PC-3 (cell line): ENCODE results near the gene ADORA2B. TPM values are rescaled to one million over a fixed set of nuclear protein-coding genes. Genes with fewer than 3 reads are reported as not detected.

ENCODE experiments used
- ATAC-seq: fragments of 200-7000 bp; cut with Tn5 transposase; 2 replicates; pipeline ENCODE4 v1.9.1; 2020; ENCODE audit warnings: mild to moderate bottlenecking, moderate library complexity
- BruUV-seq: library from RNA; stranded (reverse); fragments of 400-500 nt; replicated peaks from 2 replicates; lab custom pipeline; 2021; lab: Mats Ljungman, UMichigan
- CTCF ChIA-PET: fragments of 300-600 bp; sonication (Branson Sonifier 250); formaldehyde crosslinking; loops from one replicate; lab custom pipeline; 2022; ENCODE audit warnings: antibody characterized with exemption; lab: Charles Lee
- POLR2A ChIA-PET: fragments of 300-600 bp; sonication (Branson Sonifier 250); formaldehyde crosslinking; loops from one replicate; lab custom pipeline; 2022; ENCODE audit warnings: antibody characterized with exemption; ENCODE audit not compliant: unreplicated experiment; lab: Charles Lee
- DNase-seq: peaks from one replicate; pipeline ENCODE4 v3.0.0-alpha.2; 2015
- H2AFZ ChIP-seq: fragments of 300-600 bp; sonication (generic); 2 replicates; pipeline ENCODE4 v1.6.0; 2016; ENCODE audit warnings: antibody characterized with exemption, low read length
- H3F3A ChIP-seq: fragments of 300-600 bp; sonication (generic); one replicate; pipeline ENCODE4 v1.6.0; 2017; ENCODE audit warnings: antibody characterized with exemption, low read length, control low read depth, mild to moderate bottlenecking; ENCODE audit not compliant: unreplicated experiment
- H3K27ac ChIP-seq: fragments of 300-600 bp; sonication (generic); 2 replicates; pipeline ENCODE4 v1.5.1; 2016; ENCODE audit warnings: mild to moderate bottlenecking, low read length
- H3K27me3 ChIP-seq: fragments of 300-600 bp; sonication (generic); 2 replicates; pipeline ENCODE4 v1.6.1; 2016; ENCODE audit warnings: low read length, mixed read lengths
- H3K36me3 ChIP-seq: fragments of 300-600 bp; sonication (generic); 2 replicates; pipeline ENCODE4 v1.6.1; 2016; ENCODE audit warnings: low read depth, mixed run types, low read length, mixed read lengths
- H3K4me1 ChIP-seq: fragments of 300-600 bp; sonication (generic); 2 replicates; pipeline ENCODE4 v1.5.1; 2016; ENCODE audit warnings: low read length; ENCODE audit not compliant: insufficient read depth
- H3K4me2 ChIP-seq: fragments of 300-600 bp; sonication (generic); 2 replicates; pipeline ENCODE4 v1.6.0; 2016; ENCODE audit warnings: low read length
- H3K4me3 ChIP-seq: fragments of 300-600 bp; sonication (generic); 2 replicates; pipeline ENCODE4 v1.5.1; 2016; ENCODE audit warnings: mild to moderate bottlenecking, low read length, mixed read lengths
- H3K79me2 ChIP-seq: fragments of 300-600 bp; sonication (generic); 2 replicates; pipeline ENCODE4 v1.6.1; 2017; ENCODE audit warnings: low read length, mixed read lengths
- H3K9ac ChIP-seq: fragments of 300-600 bp; sonication (generic); 2 replicates; pipeline ENCODE4 v1.6.0; 2016; ENCODE audit warnings: mild to moderate bottlenecking, low read length
- H3K9me2 ChIP-seq: fragments of 300-600 bp; sonication (generic); replicated peaks from 2 replicates; pipeline ENCODE4 v1.6.1; 2016; ENCODE audit warnings: mixed run types, low read length, mixed read lengths
- H3K9me3 ChIP-seq: fragments of 300-600 bp; sonication (generic); 2 replicates; pipeline ENCODE4 v1.6.1; 2016; ENCODE audit warnings: low read length, mixed read lengths
- H4K20me1 ChIP-seq: fragments of 300-600 bp; sonication (generic); 2 replicates; pipeline ENCODE4 v1.6.1; 2016; ENCODE audit warnings: low read length, mixed read lengths
- EZH2 ChIP-seq: fragments of 300-600 bp; sonication (generic); IDR thresholded peaks from one replicate; pipeline ENCODE4 v1.6.1; 2017; ENCODE audit warnings: antibody characterized with exemption, mild to moderate bottlenecking, low read length; ENCODE audit not compliant: unreplicated experiment
- EZH2phosphoT487 ChIP-seq: fragments of 300-600 bp; sonication (generic); IDR thresholded peaks from 2 replicates; pipeline ENCODE4 v1.6.1; 2018; ENCODE audit warnings: mild to moderate bottlenecking, antibody characterized with exemption, low read length, borderline replicate concordance
- intact Hi-C: fragments of 100-400 bp; cut with micrococcal nuclease; formaldehyde crosslinking; loops from 2 replicates; pipeline ENCODE4 v1.9.0; 2023
- total RNA-seq: library from RNA; depleted of rRNA; stranded (reverse); fragments of >200 nt; gene quantifications from 2 replicates; pipeline ENCODE4 v1.2.3, GENCODE V29; 2014
- TF ChIP-seq, protein P1 (sequence below): fragments of 300-600 bp; sonication (generic); conservative IDR thresholded peaks from 2 replicates; pipeline ENCODE4 v1.5.1; 2017; ENCODE audit warnings: antibody characterized with exemption, low read depth, mild to moderate bottlenecking, low read length

ADORA2B gene
- total RNA-seq, 1 experiment from 2014 or later, result 118 TPM

DNA sequence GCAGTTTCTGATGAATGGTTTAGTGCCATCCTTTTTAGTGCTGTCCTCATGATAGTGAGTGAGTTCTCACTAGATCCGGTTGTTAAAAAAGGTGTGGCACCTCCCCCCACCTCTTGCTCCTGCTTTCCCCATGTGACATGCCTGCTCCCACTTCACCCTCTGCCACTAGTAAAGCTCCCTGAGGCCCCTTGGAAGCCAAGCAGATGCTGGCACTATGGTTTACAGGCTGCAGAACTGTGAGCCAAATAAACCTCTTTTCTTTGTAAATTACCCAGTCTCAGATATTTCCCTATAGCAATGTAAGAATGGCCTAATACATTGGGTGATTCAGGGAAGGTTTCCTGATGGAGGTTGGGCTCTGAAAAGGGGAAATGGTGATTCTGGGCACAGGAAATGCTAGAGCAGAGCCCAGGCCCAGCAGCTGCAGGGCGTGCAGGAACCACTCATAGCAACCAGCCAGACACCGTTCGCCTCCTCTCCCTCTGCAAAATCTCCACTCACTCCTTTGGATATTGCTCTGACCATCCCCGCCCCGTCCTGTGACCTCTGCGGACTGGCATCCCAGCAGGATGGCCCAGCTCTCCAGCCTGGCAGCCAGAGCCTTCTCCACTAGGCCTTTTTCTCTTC, 2.6 kb upstream of the ADORA2B start:
- H2AFZ ChIP-seq, result peak overlapping the region; percentile 58
- BruUV-seq, result no TSS peak
- H3F3A ChIP-seq, result peaks cover 10% of the 10 kb centered on the region
- H3K9ac ChIP-seq, result peak overlapping the region; percentile 48
- no peaks in the 10 kb centered on the region for H3K27me3 ChIP-seq
- no peaks in the 10 kb centered on the region for H3K36me3 ChIP-seq
- H3K79me2 ChIP-seq, result peaks cover 23% of the 10 kb centered on the region
- ATAC-seq (no peak), DNase-seq (peak; percentile 52)
- no peaks in the 10 kb centered on the region for H4K20me1 ChIP-seq
- ChIA-PET POLR2A (interaction anchor here (0.5 kb wide), 1 partner anchor 59 kb away, joined by 4 read pairs; no protein-coding TSS in a partner anchor), CTCF (no interaction called here)
- peak overlapping the region; percentile 85 for H3K27ac ChIP-seq
- H3K9me3 ChIP-seq, result no peaks in the 10 kb centered on the region
- intact Hi-C loops, result no loop called here
- no peak overlapping the region for H3K4me3 ChIP-seq
- H3K4me1 ChIP-seq, result peaks cover 45% of the 10 kb centered on the region
- no peaks in the 10 kb centered on the region for H3K9me2 ChIP-seq
- H3K4me2 ChIP-seq, result peak overlapping the region; percentile 64
- TF ChIP-seq EZH2phosphoT487 (no peak), EZH2 (no peak)
- TF ChIP-seq, protein P1, sequence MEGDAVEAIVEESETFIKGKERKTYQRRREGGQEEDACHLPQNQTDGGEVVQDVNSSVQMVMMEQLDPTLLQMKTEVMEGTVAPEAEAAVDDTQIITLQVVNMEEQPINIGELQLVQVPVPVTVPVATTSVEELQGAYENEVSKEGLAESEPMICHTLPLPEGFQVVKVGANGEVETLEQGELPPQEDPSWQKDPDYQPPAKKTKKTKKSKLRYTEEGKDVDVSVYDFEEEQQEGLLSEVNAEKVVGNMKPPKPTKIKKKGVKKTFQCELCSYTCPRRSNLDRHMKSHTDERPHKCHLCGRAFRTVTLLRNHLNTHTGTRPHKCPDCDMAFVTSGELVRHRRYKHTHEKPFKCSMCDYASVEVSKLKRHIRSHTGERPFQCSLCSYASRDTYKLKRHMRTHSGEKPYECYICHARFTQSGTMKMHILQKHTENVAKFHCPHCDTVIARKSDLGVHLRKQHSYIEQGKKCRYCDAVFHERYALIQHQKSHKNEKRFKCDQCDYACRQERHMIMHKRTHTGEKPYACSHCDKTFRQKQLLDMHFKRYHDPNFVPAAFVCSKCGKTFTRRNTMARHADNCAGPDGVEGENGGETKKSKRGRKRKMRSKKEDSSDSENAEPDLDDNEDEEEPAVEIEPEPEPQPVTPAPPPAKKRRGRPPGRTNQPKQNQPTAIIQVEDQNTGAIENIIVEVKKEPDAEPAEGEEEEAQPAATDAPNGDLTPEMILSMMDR, result no peak

DNA sequence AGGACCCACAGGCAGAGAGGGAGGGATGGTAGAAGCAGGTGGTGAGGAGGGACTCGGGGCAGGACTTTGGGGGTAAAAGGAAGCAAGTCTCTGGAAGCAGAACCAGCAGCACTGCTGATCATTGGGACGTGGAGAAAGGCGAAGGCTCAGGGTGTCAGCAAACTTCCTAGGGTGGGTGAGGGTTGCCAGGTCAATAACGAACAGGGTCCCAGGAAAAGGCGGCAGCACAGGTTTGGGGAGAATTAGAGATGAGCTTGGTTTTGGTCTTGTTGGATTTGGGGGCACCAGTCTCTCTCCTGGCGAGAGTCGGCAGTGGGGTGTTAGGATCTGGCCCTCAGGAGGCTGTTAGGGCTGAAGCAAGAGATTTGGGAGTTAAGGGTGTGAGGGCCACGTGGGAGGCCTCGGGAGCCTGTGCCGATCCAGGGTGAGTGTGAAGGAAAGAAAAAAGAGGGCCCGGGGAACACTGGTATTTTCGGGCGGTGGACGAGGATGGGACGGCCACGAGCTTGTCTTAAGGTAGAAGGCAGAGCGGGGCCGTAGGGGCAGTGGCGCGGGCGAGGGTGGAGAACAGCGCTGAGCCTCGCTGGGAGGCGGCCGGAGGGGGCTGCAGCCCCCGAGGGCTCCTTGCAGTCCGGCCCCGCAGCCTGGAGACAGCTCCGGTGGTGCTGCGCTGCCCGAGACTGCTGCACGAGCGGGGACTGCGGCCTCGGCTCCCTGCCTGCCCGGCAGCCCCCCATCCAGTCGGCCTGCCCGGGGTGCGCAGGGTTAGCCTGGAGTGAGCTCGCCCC, 765 bp upstream of the ADORA2B start:
- H3K9me2 ChIP-seq, result no peaks in the 10 kb centered on the region
- ChIA-PET CTCF (interaction anchor here (0.6 to 1.7 kb wide), 4 partner anchors 15 to 105 kb away, joined by 3 to 5 read pairs (median 3); no protein-coding TSS in a partner anchor), POLR2A (no interaction called here)
- TF ChIP-seq, protein P1, result no peak
- no peak for TF ChIP-seq EZH2phosphoT487
- TF ChIP-seq EZH2, result no peak
- peak overlapping the region; percentile 99 for H3K9ac ChIP-seq
- no peaks in the 10 kb centered on the region for H3K9me3 ChIP-seq
- H3K4me1 ChIP-seq, result peaks cover 57% of the 10 kb centered on the region
- intact Hi-C loops, result no loop called here
- no peaks in the 10 kb centered on the region for H3K27me3 ChIP-seq
- H4K20me1 ChIP-seq, result 0 out of 2 replicates have a peak, but pooled peaks cover 4% of the 10 kb centered on the region
- peak overlapping the region; percentile 81 for H3K4me3 ChIP-seq
- no TSS peak for BruUV-seq
- H3K27ac ChIP-seq, result peak overlapping the region; percentile 83
- ATAC-seq, result no peak
- peaks cover 41% of the 10 kb centered on the region for H3K79me2 ChIP-seq
- DNase-seq, result no peak
- H3F3A ChIP-seq, result peaks cover 10% of the 10 kb centered on the region
- peak overlapping the region; percentile 77 for H2AFZ ChIP-seq
- peak overlapping the region; percentile 96 for H3K4me2 ChIP-seq
- no peaks in the 10 kb centered on the region for H3K36me3 ChIP-seq
